HEK293T (cell line): ENCODE measurements around the gene OVCA2.

ENCODE experiments used
- ARNT ChIP-seq: fragments of 450-650 bp; IDR thresholded peaks from 2 replicates; pipeline ENCODE4 v1.6.1; 2017; ENCODE audit warnings: mild to moderate bottlenecking
- BHLHE40 ChIP-seq: fragments of 450-650 bp; IDR thresholded peaks from 2 replicates; pipeline ENCODE4 v1.6.1; 2016; ENCODE audit warnings: mild to moderate bottlenecking, moderate library complexity, borderline replicate concordance
- ELF4 ChIP-seq: fragments of 450-650 bp; IDR thresholded peaks from 2 replicates; pipeline ENCODE4 v1.6.1; 2017; ENCODE audit warnings: antibody characterized with exemption
- FOXK2 ChIP-seq: fragments of 450-650 bp; IDR thresholded peaks from 2 replicates; pipeline ENCODE4 v1.6.1; 2016; ENCODE audit warnings: mild to moderate bottlenecking
- FOXM1 ChIP-seq: fragments of 450-650 bp; IDR thresholded peaks from 2 replicates; pipeline ENCODE4 v1.6.1; 2017; ENCODE audit warnings: mild to moderate bottlenecking, borderline replicate concordance
- L3MBTL2 ChIP-seq: fragments of 450-650 bp; conservative IDR thresholded peaks from 2 replicates; pipeline ENCODE4 v1.6.1; 2016; ENCODE audit warnings: mild to moderate bottlenecking
- NFRKB ChIP-seq: fragments of 450-650 bp; IDR thresholded peaks from 2 replicates; pipeline ENCODE4 v1.6.1; 2016; ENCODE audit warnings: mild to moderate bottlenecking, moderate library complexity
- SP1 ChIP-seq: fragments of 450-650 bp; IDR thresholded peaks from 2 replicates; pipeline ENCODE4 v1.6.1; 2017
- ZNF384 ChIP-seq: fragments of 450-650 bp; IDR thresholded peaks from 2 replicates; pipeline ENCODE4 v1.6.1; 2016
- TF ChIP-seq, protein P1 (sequence below): fragments of 450-650 bp; IDR thresholded peaks from 2 replicates; pipeline ENCODE4 v1.6.1; 2016

DNA sequence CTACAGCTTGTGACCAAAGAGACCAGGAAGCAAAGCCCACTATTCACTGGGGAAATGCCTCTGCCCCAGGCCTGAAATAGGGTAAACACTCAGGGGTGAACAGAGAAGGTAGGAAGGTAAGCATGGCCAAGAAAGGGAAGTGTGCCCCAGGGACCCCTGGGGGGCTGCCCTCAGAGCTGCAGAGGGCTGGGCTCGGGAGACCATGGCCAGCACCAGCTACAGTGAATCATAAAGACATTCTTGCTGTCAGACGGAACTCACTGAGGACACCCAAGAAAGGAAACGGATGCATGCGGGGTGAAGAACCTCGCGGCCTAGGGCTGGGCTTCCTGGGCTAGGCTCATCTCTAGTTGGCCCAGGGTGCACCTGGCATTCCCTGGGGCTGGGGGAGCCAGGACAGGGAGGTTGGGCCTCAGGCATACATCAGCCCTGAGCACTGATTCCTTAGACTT is 22.7 kb downstream of the OVCA2 start:
- no peak for TF ChIP-seq FOXK2
- TF ChIP-seq FOXM1 = no peak
- no peak for TF ChIP-seq ARNT
- TF ChIP-seq ZNF384 = no peak
- no peak for TF ChIP-seq NFRKB
- TF ChIP-seq L3MBTL2 = no peak
- no peak for TF ChIP-seq ELF4
- TF ChIP-seq BHLHE40 = no peak
- TF ChIP-seq, protein P1, sequence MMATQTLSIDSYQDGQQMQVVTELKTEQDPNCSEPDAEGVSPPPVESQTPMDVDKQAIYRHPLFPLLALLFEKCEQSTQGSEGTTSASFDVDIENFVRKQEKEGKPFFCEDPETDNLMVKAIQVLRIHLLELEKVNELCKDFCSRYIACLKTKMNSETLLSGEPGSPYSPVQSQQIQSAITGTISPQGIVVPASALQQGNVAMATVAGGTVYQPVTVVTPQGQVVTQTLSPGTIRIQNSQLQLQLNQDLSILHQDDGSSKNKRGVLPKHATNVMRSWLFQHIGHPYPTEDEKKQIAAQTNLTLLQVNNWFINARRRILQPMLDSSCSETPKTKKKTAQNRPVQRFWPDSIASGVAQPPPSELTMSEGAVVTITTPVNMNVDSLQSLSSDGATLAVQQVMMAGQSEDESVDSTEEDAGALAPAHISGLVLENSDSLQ = no peak
- TF ChIP-seq SP1 = no peak
